Spleen (tissue), 11 donors: ENCODE measurements around the gene UBR1. TPM values are rescaled to one million over a fixed set of nuclear protein-coding genes. Genes with fewer than 3 reads are reported as not detected.

ENCODE experiments used
- DNase-seq: peaks from one replicate; pipeline ENCODE4 v3.0.0-alpha.2; 2020
- H3K27ac ChIP-seq, 8 donors: fragments of 200-600 bp; sonication (generic) in 7 of 8; 1 replicate in 4 of 8; 2 replicates in 4 of 8; pipeline versions ENCODE4 v1.5.0 to v1.8.0; 2016 to 2021; ENCODE audit warnings: inconsistent platforms in 4 of 8, mild to moderate bottlenecking in 4 of 8, moderate library complexity in 1 of 8
- H3K27me3 ChIP-seq, 7 donors: fragments of 200-600 bp; sonication (generic) in 6 of 7; replicated peaks in 1 of 7; 1 replicate in 4 of 7; 2 replicates in 3 of 7; pipeline versions ENCODE4 v1.5.0 to v1.8.0; 2016 to 2021; ENCODE audit warnings: inconsistent platforms in 3 of 7, mild to moderate bottlenecking in 1 of 7
- H3K36me3 ChIP-seq, 6 donors: fragments of 200-600 bp; sonication (generic) in 5 of 6; 1 replicate in 4 of 6; 2 replicates in 2 of 6; pipeline versions ENCODE4 v1.5.0 to v1.8.0; 2016 to 2021; ENCODE audit warnings: inconsistent platforms in 2 of 6
- H3K4me1 ChIP-seq, 6 donors: fragments of 200-600 bp; sonication (generic) in 5 of 6; 1 replicate in 3 of 6; 2 replicates in 3 of 6; pipeline versions ENCODE4 v1.5.0 to v1.8.0; 2016 to 2021; ENCODE audit warnings: inconsistent platforms in 3 of 6
- H3K4me3 ChIP-seq, 8 donors: fragments of 200-600 bp; sonication (generic) in 7 of 8; 1 replicate in 4 of 8; 2 replicates in 4 of 8; pipeline versions ENCODE4 v1.5.0 to v1.8.0; 2016 to 2021; ENCODE audit warnings: inconsistent platforms in 4 of 8, mild to moderate bottlenecking in 4 of 8, moderate library complexity in 2 of 8
- H3K9me3 ChIP-seq, 8 donors: fragments of 200-600 bp; sonication (generic) in 7 of 8; 1 replicate in 4 of 8; 2 replicates in 4 of 8; pipeline versions ENCODE4 v1.5.0 to v1.8.0; 2016 to 2021; ENCODE audit warnings: inconsistent platforms in 4 of 8
- POLR2A ChIP-seq, 3 donors: fragments of 450-650 bp; IDR thresholded peaks; one replicate each; pipeline ENCODE4 v1.5.1; 2017; ENCODE audit warnings: antibody characterized with exemption in 3 of 3, mild to moderate bottlenecking in 1 of 3
- POLR2AphosphoS5 ChIP-seq, 3 donors: sonication (generic); formaldehyde crosslinking; IDR thresholded peaks; one replicate each; pipeline ENCODE4 v1.5.1; 2017; ENCODE audit warnings: antibody characterized with exemption in 3 of 3
- WGBS, 5 donors: extraction: QIAGEN DNeasy Blood & Tissue Kit in 3 of 5; methylation state at CpG; one replicate each; pipeline versions ENCODE4 v1.1.5 to v1.1.7; 2013 to 2018; 5-methylcytosine and 5-hydroxymethylcytosine counted together
- intact Hi-C: fragments of 100-400 bp; cut with DNase I; formaldehyde crosslinking; loops from one replicate; pipeline ENCODE4 v1.15.0; 2023; ENCODE audit warnings: low total_unique reads
- polyA plus RNA-seq, 3 donors: library from polyadenylated mRNA; stranded (reverse); fragments of 200-250 nt; gene quantifications; one replicate each; pipeline ENCODE4 v1.2.1, GENCODE V29; 2013
- total RNA-seq, 7 donors: library from RNA; depleted of rRNA in 3 of 7; stranded (reverse); fragments of >200 nt in 3 of 7; fragmentation: NEBNext Ultra II Directional in 4 of 7; extraction: Animal tissue kit (Norgen Biotek cat#: 25700) in 4 of 7; gene quantifications; one replicate each; pipeline versions ENCODE4 v1.1.0 to v1.2.1, GENCODE V29; 2016 to 2021
- TF ChIP-seq, protein P1 (sequence below), 11 experiments: fragments of 200-600 bp in 7 of 11; fragments of 450-650 bp in 4 of 11; sonication (generic) in 4 of 11; IDR thresholded peaks in 8 of 11; conservative IDR thresholded peaks in 3 of 11; 1 replicate in 7 of 11; 2 replicates in 4 of 11; pipeline versions ENCODE4 v1.4.0 to v1.8.0; 2016 to 2021; ENCODE audit warnings: antibody characterized with exemption in 11 of 11, inconsistent platforms in 4 of 11, mild to moderate bottlenecking in 1 of 11
- donor health status: healthy with polysubstance abuse.
- donor health status: DM: no; HTN: no; CAD: no; lungs with moderate emphysema.
- donor health status: DM: no; HTN: no; CAD: no.
- donor health status: Bipolar disorder and iron deficiency.
- donor health status: healthy.
- donor health status: DM: no; HTN: no; CAD: no.
- donor health status: DM: yes; HTN: yes; CAD: no.

UBR1 gene
- total and polyA plus RNA-seq, 10 donors, result 4.3 to 69.2 (median 38.8) TPM

DNA sequence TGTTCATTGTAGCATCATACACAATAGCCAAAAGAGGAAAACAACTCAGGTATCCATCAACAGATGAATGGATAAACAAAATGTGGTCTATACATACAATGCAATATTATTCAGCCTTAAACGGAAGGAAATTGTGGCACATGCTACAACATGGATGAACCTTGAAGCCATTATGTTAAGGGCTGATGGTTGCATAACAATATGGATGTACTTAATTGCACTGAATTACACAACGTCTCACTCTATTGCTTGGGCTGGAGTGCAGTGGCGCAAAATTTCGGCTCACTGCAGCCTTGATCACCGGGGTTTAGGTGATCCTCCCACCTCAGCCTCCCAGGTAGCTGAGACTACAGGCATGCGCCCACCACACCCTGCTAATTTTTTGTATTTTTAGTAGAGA is 20.5 kb upstream of the UBR1 start:
- no peaks in the 10 kb centered on the region for H3K27me3 ChIP-seq
- WGBS, 5 donors, result 52 to 93% (median 78%) methylated on average over 6 of the region's 6 CpGs
- H3K27ac ChIP-seq, result no peak overlapping the region
- H3K36me3 ChIP-seq, result no peaks in the 10 kb centered on the region
- intact Hi-C loops, result no loop called here
- DNase-seq, result no peak
- peaks cover 0 to 15% (median 4%) of the 10 kb centered on the region in 8 donors for H3K9me3 ChIP-seq
- TF ChIP-seq POLR2A (IDR thresholded peaks at IDR 0.05) (no peak), POLR2AphosphoS5 (IDR thresholded peaks at IDR 0.05) (no peak)
- TF ChIP-seq, protein P1, sequence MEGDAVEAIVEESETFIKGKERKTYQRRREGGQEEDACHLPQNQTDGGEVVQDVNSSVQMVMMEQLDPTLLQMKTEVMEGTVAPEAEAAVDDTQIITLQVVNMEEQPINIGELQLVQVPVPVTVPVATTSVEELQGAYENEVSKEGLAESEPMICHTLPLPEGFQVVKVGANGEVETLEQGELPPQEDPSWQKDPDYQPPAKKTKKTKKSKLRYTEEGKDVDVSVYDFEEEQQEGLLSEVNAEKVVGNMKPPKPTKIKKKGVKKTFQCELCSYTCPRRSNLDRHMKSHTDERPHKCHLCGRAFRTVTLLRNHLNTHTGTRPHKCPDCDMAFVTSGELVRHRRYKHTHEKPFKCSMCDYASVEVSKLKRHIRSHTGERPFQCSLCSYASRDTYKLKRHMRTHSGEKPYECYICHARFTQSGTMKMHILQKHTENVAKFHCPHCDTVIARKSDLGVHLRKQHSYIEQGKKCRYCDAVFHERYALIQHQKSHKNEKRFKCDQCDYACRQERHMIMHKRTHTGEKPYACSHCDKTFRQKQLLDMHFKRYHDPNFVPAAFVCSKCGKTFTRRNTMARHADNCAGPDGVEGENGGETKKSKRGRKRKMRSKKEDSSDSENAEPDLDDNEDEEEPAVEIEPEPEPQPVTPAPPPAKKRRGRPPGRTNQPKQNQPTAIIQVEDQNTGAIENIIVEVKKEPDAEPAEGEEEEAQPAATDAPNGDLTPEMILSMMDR (IDR thresholded peaks at IDR 0.05 in 8 of 11, conservative IDR thresholded peaks at IDR 0.05 in 3 of 11), result no peak
- H3K4me1 ChIP-seq, result peaks cover 0 to 28% (median 11%) of the 10 kb centered on the region in 6 donors
- H3K4me3 ChIP-seq, result no peak overlapping the region

DNA sequence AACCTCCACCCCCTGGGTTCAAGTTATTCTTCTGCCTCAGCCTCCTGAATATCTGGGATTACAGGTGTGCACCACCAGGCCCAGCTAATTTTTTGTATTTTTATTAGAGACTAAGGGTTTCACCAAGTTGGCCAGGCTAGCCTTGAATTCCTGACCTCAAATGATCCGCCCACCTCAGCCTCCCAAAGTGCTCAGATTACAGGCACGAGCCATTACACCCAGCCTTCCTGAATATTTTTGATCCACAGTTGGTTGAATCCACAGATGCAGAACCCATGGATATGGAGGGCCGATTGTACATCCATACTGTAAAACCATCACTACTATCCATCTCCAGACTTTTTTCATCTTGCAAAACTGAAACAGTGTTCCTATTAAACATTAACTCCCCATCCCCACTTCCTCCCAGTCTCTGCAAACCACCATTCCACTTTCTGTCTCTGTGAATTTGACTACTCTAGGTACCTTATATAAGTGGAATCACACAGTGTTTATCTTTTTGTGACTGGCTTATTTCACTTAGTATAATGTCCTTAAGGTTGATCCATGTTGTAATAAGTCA is 19.3 kb upstream of the UBR1 start:
- no peaks in the 10 kb centered on the region for H3K27me3 ChIP-seq
- intact Hi-C loops, result no loop called here
- peaks cover 0 to 28% (median 11%) of the 10 kb centered on the region in 6 donors for H3K4me1 ChIP-seq
- H3K4me3 ChIP-seq, result no peak overlapping the region
- H3K36me3 ChIP-seq, result no peaks in the 10 kb centered on the region
- 79 to 90% (median 85%) methylated on average over 3 of the region's 3 CpGs for WGBS, 5 donors
- no peak overlapping the region for H3K27ac ChIP-seq
- DNase-seq, result no peak
- H3K9me3 ChIP-seq, result peaks cover 0 to 15% (median 4%) of the 10 kb centered on the region in 8 donors
- TF ChIP-seq, protein P1 (IDR thresholded peaks at IDR 0.05 in 8 of 11, conservative IDR thresholded peaks at IDR 0.05 in 3 of 11), result no peak
- TF ChIP-seq POLR2A (IDR thresholded peaks at IDR 0.05), result no peak
- TF ChIP-seq POLR2AphosphoS5 (IDR thresholded peaks at IDR 0.05), result no peak

DNA sequence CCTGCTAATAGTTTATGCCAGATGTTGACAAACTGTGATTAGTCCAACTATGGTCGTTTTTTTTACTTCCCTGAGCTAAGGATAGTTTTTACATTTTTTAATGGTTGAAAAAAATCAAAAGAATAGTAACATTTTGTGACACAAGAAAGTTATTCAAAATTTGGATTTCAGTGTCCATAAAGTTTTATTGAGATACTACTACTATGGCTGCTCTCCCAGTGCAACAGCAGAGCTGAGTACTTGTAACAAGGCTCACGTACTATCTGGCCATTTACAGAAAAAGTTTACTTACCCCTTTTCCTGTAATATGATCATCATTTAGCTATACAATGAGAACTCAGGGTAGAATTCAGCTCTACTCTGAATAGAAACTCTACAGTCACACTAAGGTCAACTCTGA is 16.0 kb upstream of the UBR1 start:
- peak overlapping the region in 2 of 8 donors; percentile 80 to 81 for H3K27ac ChIP-seq
- no peak overlapping the region for H3K4me3 ChIP-seq
- no peaks in the 10 kb centered on the region for H3K27me3 ChIP-seq
- no peaks in the 10 kb centered on the region for H3K36me3 ChIP-seq
- no peaks in the 10 kb centered on the region for H3K9me3 ChIP-seq
- peaks cover 0 to 30% (median 9%) of the 10 kb centered on the region in 6 donors for H3K4me1 ChIP-seq
- intact Hi-C loops, result no loop called here
- DNase-seq, result no peak
- 58 to 79% (median 67%) methylated on average over 2 of the region's 2 CpGs for WGBS, 5 donors
- no peak for TF ChIP-seq POLR2A (IDR thresholded peaks at IDR 0.05)
- TF ChIP-seq, protein P1 (IDR thresholded peaks at IDR 0.05 in 8 of 11, conservative IDR thresholded peaks at IDR 0.05 in 3 of 11), result no peak
- no peak for TF ChIP-seq POLR2AphosphoS5 (IDR thresholded peaks at IDR 0.05)

DNA sequence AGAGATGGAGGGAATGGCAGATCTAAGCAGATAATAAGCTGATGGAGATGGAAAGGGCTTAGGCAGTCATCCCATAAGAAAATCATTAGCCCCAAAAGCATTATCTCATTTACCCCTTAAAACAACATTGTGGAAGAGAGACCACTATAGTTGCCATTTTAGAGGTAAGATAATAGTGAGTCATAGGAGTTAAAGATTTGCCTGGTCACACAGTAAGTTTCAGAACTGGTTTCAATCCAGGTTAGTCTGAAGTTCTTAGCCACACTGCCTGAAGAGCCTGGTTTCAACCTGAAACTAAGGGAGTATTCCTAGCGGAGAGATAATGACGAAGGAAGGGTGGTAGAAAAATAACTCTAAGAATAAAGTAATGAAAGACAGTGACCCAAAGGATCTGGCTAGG is 13.0 kb upstream of the UBR1 start:
- intact Hi-C loops, result no loop called here
- H3K27me3 ChIP-seq, result no peaks in the 10 kb centered on the region
- no peak for DNase-seq
- H3K27ac ChIP-seq, result peak overlapping the region in 5 of 8 donors; percentile 16 to 47 (median 39)
- TF ChIP-seq, protein P1 (IDR thresholded peaks at IDR 0.05 in 8 of 11, conservative IDR thresholded peaks at IDR 0.05 in 3 of 11), result no peak
- TF ChIP-seq POLR2AphosphoS5 (IDR thresholded peaks at IDR 0.05) (no peak), POLR2A (IDR thresholded peaks at IDR 0.05) (no peak)
- H3K4me3 ChIP-seq, result no peak overlapping the region
- no peaks in the 10 kb centered on the region for H3K36me3 ChIP-seq
- H3K9me3 ChIP-seq, result no peaks in the 10 kb centered on the region
- H3K4me1 ChIP-seq, result peaks cover 0 to 30% (median 9%) of the 10 kb centered on the region in 6 donors
- WGBS, 5 donors, result 78 to 90% (median 89%) methylated on average over 2 of the region's 2 CpGs
